NOMO-1 treated with DMSO at 0.1 percent for 48 hours (cell line): ENCODE data around the gene ARRDC3.
"Not testable (repeated sequence)": the region's sequence is repeated elsewhere in the genome, so short reads cannot be mapped to it uniquely, and the experiment has no call there.

Experiments
- DNase-seq: peaks from one replicate; lab custom pipeline; 2025; ENCODE audit not compliant: unreplicated experiment; lab: John Stamatoyannopoulos, UW

Gene ARRDC3

DNA sequence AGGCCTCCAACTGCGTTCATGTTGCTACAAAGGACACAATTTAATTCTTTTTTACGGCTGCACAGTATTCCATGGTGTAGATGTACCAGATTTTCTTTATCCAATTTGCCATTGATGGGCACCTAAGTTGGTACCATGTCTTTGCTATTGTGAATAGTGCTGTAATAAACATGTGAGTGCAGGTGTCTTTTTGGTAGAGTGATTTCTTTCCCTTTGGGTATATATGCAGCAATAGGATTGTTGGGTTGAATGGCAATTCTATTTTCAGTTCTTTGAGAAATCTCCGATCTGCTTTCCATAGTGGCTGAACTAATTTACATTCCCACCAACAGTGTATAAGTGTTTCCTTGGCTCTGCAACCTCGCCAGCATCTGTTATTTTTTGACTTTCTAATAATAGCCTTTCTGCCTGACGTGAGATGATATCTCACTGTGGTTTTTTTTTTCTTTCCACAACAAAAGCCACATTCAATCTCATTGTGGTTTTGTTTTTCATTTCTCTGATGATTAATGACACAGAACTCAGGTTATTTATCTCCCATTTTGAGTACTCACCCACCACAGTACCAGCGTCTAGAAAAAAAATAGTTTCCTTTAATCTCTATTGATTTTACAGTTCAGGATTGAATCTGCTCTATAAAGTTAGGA lies 21.9 kb downstream of the ARRDC3 start:
- DNase-seq: peak; percentile 20

DNA sequence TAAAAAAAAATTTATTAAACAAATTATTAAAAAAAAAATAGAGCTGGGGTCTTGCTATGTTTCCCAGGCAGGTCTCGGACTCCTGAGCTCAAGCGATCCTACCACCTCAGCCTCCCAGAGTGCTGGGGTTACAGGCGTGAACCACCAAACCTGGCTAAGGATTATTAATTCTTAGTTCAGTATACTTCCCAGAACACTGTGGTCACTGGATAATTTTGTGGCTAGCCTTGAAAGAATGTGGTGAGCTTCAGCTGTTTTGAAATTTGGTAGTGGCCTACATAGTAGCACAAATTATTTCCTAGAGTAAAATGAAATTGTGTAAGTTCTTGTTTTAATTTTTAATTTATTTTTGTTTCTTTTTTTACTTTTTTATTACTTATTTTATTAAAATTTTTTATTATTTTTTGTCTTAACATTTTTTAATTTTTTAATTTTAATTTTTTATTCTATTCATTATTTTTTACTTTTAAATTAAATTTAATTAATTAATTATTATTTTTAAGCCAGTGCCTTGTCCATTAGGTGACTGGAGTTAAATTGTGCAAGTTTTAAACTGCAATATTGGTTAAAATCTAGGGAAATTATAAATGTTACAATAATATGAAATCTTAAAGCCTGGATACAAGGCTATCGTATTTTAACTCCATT lies 23.0 kb downstream of the ARRDC3 start:
- DNase-seq: peak; percentile 74

DNA sequence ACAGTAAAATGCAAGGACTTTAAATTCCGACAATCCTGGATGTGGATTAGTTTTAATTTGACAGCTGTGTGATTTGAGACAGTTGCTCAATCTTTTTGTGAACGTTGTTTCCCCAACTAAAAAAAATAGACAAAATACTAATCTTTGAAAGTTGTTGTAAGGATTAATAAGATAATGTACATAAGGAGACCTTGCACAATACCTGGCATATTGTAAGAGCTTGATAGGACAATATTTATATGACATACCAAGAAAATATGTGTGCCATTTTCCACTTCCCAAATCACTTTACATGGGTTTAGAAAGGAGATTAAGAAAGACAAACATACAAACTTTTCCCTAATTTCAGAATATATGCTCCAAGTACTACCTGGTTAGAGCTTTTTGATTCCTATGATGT lies 25.3 kb downstream of the ARRDC3 start:
- no peak for DNase-seq

DNA sequence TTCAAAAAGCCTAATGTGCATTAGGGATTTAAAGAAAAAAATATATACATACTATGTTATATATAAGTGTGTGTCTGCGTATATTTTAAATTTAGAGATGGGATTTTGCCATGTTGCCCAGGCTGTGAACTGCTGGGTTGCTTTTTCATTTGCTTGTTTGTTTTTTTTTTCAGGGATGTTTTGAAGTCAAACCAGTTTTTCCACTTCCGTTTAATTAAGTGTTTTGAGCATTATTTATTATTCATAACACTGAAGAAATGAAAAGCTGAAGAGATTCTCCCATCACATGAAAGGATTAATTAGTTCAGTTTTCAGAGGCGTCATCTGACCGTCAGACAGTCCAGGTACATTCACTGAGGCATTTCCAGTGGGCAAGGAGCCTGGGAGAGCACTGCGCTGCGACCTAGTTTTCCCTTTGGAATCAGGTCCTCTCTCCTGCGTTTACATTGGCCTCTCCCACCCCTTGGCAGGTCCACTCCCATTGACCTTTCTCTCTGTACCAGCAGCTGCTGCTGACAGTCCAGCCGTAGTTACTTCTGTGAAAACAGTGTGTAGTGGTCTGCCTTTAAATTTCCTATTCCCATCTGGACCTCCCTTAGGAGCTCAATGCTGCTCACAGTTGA lies 26.0 kb downstream of the ARRDC3 start:
- no peak for DNase-seq

DNA sequence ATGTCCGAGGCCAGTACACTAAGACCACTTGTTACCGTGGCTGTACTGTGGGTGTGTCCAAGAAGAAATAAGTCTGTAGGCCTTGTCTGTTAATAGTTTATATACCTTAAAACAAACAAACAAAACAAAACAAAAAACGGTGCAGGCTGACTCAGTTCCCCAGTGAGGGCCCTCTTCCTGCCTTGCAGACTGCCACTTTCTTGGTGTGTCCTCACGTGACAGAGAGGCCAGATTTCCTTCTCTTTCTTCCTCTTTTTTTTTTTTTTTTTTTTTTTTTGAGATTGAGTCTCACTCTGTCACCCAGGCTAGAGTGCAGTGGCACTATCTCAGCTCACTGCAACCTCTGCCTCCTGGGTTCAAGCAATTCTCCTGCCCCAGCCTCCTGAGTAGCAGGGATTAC lies 28.2 kb downstream of the ARRDC3 start:
- DNase-seq: peak; percentile 66

DNA sequence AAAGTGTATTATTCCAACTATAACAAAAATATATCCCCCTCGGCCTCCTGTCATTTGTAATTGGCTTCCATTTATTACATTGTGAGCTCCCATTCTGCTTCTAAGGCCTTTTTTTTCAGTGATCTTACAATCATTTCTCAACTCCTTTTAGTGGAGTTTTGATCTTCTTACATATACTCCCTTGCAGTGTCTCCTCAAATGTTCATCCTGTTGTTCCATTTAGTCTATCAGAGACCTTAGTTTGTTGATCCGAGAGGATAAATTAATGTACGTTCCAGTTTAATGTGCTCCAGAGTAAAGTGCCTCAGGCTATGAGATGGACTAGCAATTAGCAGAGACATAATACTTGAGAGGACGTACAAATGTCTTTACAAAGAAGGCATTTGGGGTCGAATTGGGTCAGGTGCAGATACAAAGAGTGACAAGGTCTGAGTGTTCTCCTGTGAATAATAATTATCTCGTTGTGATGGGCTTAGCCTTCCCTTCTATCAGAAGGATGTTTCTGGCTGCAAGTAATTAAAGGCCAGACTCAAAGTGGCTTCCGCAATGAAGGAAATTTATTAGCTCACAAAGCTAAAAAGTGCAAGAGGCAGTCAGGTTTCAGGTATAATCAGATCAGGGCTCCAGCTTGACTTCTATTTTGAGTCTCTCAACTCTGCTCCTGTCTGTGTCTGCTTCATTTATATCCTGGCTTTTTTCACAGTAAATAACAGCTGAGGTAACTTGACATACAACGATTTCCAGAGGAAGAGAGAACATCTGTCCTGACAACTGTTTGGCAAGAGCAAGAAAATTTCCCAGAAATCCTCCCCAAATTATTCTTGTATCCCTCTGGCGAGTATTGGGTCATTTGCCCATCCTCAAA lies 30.1 kb downstream of the ARRDC3 start:
- DNase-seq: no peak

DNA sequence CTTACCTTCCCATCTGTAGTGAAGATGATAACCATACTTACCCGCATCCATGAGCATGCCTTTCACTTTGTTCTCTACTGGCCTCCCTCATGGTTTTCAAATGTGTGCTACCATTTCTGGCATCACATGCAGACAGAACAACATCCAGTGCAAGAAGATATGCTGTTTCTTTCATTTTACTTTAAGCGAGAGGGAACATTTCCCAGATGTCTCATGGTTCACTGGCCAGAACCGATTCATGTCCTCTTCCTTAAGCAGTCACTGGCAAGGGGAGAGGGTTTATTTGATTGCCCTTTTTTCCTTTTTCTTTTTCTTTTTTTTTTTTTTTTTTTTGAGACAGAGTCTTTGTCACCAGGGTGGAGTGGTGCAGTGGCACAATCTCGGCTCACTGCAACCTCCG lies 37.7 kb downstream of the ARRDC3 start:
- no peak for DNase-seq

DNA sequence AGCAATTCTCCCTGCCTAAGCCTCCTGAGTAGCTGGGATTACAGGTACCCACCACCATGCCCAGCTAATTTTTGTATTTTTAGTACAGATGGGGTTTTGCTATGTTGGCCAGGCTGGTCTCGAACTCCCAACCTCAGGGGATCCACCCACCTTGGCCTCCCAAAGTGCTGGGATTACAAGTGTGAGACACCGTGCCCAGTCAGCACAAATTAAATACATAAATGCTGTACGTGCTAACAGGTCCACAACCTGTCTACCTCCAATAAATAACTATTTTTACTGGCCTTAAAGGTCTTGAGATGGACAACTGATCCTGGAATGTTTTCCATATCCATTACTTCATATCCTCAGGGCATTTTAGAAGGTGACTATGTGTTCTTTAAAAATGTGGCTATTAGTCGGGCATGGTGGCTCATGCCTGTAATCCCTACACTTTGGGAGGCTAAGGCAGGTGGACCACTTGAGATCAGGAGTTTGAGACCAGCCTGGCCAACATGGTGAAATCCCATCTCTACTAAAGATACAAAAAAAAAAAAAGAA lies 38.4 kb downstream of the ARRDC3 start:
- DNase-seq: not testable (repeated sequence)

DNA sequence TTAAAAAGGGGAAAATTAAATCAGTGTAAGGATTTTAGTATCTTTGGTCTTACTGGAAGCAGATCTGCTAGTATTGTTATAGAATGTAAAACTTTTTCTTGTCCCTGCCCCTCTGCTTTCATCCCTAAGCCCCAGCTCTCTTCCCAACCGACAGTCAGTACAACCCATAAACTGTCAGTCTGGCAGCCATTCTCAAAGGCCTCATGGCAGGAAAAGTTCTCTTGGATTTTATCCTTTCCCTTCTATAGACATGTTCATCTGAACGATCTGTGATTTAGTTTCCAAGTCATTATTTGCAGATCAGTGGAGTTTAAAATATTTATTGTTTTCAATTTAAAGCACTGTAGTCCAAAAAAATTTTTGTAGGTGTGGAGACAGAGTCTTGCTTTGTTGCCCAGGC lies 39.2 kb downstream of the ARRDC3 start:
- DNase-seq: no peak

DNA sequence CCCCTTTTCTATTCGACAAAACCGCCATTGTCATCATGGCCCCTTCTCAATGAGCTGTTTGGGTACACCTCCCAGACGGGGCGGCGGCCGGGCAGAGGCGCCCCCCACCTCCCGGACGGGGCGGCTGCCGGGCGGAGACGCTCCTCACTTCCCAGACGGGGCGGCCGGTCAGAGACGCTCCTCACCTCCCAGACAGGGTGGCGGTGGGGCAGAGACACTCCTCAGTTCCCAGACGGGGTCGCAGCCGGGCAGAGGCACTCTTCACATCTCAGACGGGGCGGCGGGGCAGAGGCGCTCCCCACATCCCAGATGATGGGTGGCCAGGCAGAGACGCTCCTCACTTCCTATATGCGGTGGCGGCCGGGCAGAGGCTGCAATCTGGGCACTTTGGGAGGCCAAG lies 40.2 kb downstream of the ARRDC3 start:
- DNase-seq: not testable (repeated sequence)

DNA sequence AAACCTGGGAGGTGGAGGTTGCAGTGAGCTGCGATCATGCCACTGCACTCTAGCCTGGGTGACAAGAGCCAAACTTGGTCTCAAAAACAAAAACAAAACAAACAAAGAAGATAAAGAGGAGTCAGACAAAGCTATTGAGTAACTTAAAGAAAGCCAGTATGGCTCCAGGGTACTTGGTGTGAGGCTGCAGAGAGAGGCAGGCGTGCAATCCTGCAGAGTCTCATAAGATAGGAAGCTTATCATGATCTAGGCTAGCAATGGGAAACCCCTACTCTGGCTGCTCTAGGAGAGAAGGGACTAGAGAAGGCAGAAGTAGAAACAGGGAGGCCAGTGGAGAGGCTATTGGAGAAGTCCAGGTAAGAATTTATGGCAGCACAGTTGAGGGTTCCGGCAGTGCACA lies 42.0 kb downstream of the ARRDC3 start:
- no peak for DNase-seq

DNA sequence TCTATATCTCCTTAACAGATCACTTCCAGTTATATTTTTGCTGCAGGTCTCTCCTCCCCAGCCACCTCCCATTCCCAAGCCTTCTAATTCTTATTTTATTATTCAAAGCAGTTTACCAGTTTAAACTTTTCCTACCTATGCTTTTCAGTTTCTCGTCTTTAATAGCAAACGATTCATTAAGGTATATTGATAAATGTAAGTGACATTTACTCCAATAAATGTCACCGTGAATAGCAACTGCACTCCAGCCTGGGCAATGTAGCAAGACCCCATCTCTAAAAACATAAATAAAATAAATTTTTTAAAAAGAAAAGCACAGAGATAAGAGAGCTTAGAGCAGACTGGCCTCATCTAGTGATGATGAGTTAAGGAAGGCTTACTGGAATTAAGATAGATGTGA lies 42.6 kb downstream of the ARRDC3 start:
- DNase-seq: no peak

DNA sequence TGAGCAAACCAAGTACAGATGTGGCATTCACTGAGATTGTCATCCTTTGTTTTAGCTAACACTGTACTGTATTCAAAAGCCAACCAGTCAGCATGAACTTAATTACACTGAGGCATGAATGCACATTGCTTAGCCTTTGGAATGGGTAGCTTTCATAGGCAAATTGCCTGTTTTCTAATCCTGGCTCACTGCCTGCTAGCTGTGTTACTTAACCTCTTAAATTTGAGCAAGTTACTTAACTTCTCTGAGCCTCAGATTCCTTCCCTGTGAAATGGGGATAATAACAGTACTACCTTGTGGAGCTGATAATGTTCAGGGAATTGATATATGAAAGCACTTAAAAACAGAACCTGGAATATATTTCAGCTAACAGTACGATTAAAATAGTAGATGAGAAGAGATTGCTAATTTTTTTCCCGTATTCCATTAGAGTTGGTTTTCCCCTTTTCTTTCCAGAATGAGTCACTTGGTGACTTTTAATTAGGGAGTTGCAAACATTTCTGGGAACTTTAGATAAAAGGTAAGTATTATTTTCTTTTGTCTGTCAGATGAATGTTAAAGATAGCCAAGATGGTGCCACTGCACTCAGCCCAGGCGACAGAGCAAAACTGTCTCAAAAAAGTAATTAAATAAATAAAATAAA lies 43.9 kb downstream of the ARRDC3 start:
- no peak for DNase-seq

DNA sequence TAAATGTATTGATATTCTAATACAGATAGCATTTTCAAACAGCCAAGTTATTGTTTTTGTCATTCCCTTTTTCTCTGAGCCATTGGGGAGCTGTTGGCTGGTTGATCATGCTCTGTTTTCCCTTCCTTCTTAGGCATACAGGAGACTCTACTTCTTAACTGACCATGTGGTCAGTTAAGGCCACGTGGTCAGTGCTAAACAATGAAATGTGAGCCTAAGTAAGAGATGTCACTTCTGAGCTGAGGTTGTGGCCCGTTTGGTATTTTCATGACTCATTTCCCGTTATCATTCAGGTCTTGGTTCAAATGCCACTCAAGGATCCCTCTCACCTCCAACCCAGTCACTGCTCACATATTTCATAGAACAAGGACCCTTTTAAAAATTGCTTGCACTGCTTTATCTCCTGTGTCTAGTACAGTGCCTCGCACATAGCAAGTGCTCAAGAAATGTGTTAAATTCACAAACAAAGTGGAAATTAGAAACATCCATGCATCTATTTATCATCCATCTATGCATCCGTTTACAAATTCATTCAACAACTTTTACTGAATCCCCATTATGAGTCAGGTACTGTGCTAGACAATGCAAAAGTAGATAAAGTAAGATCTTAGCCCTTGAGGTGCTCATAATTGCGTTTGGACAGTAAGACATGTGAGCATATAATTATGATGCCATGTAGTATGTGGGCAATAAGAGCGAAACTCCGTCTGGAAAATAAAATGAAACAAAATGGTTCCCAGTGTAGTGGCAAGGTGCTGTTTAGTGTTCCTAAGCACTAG lies 50.7 kb downstream of the ARRDC3 start:
- no peak for DNase-seq

DNA sequence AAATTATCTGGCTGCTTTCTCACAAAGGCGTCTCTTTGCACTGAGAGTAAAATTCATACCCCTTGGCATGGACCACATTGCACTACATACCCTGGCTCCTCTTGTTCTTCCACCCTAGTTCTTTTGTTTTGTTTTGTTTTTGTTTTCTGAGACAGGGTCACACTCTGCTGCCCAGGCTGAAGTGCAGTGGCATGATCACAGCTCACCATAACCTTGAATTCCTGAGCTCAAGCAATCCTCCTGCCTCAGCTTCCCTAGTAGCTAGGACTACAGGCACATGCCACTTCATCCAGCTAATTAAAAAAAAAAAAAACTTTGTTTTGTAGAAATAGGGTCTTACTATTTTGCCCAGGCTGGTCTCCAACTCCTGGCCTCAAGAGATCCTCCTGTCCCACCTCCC lies 51.4 kb downstream of the ARRDC3 start:
- no peak for DNase-seq

DNA sequence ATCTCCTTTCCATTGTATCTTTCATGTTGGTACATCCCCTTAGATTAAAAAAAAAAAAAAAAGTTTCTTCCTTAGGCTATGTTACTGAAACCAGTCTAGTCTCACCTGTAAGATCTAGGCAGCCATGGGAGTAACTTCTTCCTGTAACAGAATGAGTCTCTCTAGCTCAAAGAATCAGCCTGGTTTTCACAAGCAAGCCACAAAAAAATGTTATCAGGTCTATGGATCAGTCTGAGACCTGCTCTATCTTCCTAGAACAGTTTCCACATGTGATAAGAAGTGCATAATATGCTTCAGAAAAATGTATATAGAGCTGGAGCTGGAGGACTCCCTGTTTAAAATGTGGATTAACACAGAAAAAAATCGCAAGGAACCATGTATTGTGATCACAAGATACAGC lies 53.8 kb downstream of the ARRDC3 start:
- DNase-seq: no peak

DNA sequence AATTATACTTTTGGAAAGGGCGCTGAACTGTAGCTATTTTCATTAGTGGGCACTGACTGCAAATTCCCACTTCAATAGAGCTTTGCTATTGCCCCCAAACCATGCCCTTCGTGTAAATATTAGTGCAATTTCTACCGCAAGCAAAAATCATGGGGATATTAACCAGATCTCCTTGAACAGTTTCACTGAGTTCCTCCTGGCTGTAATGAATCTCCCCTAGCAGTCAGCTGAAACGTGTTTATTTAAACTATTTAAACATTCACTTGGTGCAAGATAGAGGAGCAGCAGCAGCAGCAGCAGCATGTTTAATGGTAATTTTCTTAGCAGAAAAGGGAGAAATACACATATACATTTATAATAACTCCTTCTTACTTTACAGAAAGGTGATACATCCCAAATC lies 54.4 kb downstream of the ARRDC3 start:
- DNase-seq: no peak

DNA sequence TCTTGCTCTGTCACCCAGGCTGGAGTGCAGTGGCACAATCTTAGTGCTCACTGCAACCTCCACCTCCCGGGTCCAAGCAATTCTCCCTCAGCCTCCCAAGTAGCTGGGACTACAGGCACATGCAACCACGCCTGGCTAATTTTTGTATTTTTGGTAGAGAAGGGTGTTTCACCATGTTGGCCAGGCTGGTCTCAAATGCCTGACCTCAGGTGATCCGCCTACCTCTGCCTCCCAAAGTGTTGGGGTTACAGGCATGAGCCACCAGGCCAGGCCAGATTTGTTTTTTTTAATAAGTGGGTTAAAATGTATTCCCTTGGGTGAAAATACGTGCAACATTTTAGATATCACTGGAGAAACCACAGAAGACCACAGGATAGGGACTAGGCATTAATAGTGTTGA lies 60.1 kb downstream of the ARRDC3 start:
- DNase-seq: not testable (repeated sequence)

DNA sequence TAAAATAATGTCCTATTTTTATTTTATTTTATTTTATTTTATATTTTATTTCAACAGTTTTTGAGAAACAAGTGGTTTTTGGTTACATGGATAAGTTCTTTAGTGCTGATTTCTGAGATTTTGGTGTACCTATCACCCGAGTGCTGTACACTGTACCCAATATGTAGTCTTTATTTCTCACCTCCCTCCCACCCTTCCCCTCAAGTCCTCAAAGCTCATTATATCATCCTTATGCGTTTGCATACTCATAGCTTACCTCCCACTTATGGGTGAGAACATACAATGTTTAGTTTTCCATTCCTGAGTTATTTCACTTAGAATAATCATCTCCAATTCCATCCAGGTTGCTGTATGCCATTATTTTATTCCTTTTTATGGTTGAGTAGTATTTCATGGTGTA lies 63.5 kb downstream of the ARRDC3 start:
- no peak for DNase-seq

DNA sequence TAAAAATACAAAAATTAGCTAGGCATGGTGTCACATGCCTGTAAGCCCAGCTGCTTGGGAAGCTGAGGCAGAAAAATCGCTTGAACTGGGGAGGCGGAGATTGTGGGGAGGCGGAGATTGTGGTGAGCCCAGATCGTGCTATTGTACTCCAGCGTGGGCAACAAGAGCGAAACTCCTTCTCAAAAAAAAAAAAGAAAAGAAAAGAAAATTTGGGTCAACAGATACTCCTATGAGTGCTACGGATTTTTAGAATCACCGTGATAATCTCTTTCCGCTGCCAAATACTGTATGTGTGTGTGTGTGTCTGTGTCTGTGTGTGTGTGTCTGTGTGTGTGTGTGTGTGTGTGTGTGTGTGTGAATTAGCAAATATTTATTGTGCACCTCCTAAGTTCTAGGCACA lies 64.4 kb downstream of the ARRDC3 start:
- no peak for DNase-seq
